ENCODE data around the gene CDON.
"Not testable (repeated sequence)": the region's sequence is repeated elsewhere in the genome, so short reads cannot be mapped to it uniquely, and the experiment has no call there.

CDON gene

DNA sequence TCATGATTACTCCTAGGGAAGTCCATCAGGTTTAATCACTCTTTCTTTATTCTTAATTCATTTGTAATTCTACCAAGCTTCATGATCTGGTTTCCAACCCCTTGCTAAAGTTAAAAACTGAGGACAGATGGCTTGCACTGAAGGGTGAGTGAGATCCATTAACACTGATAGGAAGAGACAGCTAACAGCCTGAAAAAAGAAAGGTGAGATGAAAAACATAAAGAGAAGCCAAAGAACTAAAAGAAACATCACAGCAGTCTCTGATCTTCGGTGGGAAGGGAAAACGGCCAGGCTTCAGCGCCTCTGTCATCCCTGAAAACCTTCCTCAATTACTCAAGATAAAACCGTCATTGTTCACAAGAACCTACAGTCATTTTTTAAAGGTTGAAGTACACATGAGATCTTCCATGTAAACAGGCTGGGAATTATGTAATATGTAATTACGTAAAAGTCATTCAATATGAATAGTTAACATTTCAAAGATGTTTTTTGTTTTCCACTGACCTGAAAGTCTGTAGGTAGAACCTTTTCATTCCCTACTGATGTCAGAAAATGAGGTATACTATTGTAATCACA, 75.5 kb downstream of the CDON start:
- no peak for DNase-seq

DNA sequence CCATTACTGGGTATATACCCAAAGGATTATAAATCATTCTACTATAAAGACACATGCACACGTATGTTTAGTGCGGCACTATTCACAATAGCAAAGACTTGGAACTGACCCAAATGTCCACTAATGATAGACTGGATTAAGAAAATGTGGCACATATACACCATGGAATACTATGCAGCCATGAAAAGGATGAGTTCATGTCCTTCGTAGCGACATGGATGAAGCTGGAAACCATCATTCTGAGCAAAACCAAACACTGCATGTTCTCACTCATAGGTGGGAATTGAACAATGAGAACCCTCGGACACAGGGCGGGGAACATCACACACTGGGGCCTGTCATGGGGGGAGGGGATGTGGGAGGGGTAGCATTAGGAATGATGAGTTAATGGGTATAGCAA, 76.7 kb downstream of the CDON start:
- not testable (repeated sequence) for DNase-seq

DNA sequence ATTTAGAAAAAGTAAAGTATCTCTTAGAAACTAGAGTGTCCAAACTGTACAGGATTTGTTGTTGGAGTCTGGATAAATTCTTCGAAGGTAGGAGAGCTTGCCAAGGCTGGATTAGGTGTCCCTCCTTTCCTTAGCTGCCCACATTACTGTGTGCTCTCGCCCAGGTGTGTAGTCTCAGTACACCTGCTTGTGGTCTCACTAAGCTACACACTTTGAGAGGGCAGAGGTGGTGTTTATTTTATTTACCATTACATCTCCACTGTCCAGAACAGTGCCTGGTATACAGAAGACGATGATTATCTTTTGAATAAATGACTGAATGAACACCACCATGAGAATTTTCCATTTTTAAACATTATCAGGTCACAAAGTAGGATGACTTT, 80.3 kb downstream of the CDON start:
- DNase-seq, result no peak

DNA sequence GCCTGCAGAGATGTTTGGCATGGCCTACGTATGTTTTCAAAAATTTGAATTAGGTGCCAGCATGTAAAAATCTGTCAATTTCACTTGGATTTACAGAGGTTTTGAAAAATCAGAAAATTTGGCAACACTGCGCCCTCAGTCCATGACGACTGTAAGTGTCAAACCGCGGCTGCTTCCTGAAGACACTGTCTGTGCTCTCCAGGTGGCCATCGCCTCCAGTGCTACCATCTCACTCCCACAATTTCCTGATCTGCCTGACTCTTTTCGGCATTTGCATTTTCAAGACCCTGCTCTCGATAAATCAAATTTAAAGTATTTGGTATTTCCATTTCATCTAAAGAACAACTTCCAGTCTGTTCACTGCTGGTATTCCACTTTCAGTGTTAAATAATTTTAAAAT, 82.2 kb downstream of the CDON start:
- DNase-seq, result no peak

DNA sequence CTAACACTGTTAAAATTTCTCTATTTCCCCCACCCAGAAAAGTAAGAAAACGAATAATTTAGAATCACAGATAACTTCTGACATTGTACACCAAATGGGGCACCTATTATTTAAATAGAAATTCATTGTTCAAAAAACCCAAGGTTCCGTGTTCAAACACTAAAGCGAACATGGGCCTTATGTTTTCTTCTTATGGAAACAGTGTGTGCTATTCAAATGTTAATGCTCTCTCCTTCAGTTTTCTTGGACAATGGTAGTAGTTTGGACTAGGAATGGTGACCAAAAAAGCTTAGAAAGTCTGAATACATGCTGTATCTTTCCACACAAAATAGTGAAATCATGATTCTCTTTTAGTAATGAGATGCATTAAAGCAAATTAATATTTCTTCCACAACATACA, 83.2 kb downstream of the CDON start:
- DNase-seq, result no peak

DNA sequence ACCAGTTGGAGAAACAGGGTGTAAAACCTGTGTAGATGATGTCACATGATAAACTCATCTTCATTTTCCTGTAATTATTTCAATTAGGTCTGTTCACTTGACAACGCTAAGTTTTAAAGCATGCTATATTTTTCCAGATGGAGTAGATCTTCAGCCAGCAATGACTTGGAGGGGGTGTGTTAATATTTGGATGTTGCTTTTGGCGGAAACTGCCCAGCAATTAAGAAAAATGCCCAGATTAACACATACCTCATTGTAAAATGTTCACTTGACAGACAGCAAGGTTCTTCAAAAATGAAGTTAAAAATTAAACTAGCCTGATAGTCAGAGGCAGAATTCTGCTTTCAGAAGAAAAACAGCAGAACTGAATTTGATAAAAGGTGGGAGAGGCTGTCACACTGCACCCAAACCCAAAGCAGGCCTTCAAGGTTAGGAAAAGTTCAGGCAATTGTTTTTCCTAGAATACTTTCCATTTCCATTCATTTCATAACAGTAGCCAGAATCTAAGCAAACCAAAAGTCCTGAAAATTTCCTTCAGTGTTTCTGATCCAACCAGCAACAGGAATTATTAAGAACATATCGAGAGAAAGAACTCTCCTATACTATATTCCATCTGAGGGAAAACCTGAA, 83.8 kb downstream of the CDON start:
- no peak for DNase-seq

DNA sequence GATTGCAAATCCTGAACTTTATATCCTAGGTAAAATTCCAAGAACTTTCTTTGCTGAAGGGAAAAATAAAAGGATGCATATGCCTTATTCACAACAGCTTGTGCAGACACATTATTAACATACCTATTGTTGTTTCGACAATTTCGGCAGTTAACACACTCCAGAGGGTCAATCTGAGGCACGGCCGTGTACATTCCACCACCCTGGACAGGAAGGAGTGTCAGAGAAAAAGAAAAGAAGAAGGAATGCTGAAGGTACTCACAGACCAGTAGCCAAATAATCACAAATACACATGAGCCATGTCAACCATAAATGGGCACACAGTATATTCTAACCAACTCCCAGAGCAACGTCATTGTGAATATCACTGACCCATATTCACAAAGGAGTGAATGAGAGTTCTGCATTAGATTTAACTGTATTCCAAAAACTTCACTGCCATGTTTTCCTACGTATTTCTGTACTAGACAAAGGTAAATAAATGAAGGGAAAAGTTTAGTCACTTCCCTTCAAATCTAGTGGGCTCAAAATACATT, 84.4 kb downstream of the CDON start:
- no peak for DNase-seq

DNA sequence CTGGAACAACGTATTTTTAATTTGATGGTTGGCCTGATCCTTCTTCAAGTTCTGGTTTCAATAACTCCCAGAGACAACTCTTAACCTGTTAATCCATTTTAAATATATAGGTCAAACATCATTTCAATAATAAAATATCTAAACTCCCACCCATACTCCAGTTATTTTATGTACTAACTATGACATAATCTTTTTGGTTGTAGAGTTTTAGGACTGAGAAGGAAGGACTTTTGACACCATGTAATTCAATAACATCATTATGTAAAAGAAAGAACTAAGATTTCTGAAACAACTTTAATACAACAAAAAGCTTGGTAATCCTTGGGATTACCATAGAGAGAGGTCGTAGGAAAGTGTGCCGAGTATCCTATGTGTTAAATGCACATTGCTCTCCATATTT, 85.3 kb downstream of the CDON start:
- no peak for DNase-seq

DNA sequence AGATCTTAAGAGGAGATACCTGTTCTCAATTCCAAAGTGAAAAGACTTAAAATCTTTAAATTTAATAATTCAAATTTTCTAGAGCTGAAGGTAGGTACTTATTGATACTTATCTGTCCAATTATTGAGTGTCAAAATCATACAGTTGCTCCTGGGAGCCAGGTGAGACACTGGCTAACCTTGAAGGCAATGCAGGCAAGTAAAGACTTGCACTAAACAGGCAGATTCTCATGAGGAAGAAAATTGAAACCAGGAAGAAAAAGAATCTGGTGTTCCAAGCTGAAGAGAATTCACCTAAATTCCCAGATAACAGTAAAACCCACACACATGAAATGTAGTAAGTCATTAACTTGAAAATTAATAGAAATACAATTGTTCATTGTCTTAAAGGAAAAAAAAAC, 86.5 kb downstream of the CDON start:
- no peak for DNase-seq

DNA sequence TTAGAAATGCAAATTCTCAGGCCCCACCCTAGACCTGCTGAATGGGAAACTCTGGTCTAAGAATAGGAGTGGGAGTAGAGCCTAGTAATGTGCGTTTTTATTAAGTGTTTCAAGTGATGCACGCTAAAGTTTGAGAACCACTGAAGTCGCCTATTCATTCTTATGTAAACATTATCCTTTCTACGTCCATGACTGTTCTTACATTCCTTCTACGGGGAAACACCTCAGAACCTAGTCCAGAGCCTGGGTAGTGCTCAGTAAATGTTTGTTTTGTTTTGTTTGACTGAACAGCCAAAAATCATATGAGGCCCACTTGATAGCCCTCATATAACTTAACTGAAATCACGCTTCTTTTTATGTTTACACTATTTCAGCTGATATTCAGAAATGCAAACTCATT, 87.0 kb downstream of the CDON start:
- DNase-seq, result no peak

DNA sequence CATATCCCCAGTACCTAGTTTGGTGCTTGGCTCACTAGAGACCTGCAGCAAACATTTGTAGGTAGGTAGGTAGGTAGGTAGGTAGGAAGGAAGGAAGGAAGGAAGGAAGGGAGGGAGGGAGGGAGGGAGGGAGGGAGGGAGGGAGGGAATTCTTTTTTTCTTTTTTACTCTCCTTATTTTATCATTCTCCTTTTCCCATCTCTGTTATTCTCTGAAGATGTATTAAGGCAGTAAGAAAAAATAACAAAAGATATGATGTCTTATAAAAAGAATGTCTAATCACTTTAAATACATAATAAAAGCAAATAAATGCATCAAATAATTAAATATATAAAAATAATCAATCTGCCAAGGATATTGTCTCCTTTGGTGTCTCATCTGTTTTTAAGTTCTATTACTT, 88.4 kb downstream of the CDON start:
- DNase-seq, result no peak

DNA sequence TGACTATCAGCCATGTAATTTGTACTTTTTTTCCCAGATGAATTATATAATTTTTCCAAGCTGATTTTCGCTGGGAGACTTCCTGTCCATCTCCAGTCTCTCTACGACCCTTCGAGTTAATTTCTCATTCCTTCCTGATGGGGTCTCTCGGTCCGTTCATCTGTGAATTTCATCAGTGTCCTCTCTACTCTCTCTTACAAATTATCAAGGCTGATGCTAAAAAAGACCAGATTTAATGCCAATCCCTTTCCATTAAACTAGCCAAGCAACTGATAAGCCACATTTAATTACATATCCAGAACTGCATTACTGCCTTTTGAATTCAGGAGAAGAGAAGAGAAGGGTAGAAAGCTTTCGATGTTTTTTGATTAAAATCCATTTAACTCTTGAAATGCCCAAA, 91.0 kb downstream of the CDON start:
- DNase-seq, result no peak

DNA sequence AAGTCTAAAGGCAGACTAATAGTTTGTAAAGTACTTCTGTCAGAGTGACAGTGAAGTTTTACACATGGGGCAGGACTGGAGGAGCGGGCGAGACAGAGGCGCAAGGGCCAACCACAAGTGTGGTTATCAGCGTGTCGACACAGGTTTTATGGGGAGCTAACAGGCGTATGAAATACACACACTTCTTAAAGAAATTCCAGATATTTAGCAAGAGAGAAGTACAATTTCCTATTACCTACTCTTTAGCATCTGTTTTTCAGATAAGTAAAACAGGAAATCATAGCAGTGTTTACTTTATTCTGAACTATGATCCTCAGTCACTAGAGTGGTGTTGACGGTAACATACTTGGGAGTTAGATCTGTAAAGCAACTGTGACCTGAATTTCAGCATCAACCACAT, 94.3 kb downstream of the CDON start:
- DNase-seq, result peak; percentile 15

DNA sequence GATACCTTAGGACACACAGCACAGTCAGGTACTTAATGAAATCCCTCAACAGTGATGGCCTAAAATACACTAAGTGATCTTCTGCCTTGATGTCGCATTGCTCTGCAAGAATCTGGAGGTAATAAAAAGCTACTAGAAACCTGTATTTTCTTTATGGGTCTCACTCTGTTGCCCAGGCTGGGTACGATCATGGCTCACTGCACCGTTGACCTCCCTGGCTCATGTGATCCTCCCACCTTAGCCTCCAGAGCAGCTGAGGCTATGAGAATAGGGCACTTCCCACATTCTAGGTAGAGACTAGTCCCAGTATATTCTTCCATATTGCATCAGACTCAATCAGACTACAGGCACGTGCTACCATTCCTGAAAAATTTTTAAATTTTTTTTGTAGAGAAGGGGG, 95.2 kb downstream of the CDON start:
- no peak for DNase-seq

DNA sequence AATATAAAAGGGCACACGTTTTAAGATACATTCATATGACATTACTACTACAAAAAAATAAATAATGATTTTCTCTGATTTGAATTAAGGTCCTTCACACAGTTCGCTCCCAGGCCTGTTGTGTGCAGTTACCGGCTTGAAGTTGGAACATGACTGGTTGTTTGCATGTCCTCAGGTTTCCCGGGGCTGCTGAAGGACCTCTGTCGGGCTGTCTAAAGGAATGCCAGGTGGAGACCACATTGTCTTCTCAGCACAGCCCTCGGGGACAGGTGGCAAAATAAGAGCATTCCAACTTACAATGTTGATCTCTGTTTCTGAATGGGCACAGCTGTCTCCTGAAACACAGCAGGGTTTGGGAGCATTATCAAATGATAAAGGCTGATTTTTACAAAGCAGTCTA, 101.9 kb downstream of the CDON start:
- no peak for DNase-seq

DNA sequence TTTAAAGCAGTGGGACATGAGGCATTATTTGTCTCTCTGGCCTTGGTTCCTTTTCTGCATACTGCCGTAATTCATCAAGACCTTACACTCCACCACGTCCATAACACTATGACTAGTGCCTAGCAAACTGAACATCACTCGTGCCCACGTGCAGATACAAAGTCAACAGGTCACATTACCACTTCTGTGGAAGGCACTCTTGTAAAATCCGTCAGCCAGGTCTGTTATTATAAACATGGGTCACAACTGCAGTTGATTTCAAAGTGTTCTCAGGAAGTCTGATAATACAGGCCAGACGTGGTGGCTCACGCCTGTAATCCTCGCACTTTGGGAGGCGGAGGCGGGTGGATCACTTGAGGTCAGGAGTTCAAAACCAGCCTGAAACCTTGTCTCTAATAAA, 102.7 kb downstream of the CDON start:
- DNase-seq, result no peak

DNA sequence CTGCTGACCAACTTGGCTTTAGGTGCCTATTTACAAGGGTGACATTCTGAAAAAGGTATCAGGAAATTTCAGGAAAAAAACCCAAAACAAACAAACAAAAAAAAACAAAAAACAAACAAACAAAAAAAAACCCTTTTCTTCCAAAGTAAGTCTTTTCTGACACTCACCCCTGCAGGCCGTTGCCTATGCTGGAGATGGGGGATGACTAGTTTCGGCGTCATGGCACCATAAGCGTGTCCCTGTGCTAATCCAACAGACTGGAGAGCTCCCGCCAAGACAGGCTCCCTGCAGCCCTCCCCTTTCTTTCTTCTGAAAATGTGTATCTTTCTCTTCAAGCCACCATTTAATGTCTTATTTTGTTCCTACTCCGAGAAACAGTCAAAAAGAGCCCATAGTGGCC, 103.2 kb downstream of the CDON start:
- no peak for DNase-seq

DNA sequence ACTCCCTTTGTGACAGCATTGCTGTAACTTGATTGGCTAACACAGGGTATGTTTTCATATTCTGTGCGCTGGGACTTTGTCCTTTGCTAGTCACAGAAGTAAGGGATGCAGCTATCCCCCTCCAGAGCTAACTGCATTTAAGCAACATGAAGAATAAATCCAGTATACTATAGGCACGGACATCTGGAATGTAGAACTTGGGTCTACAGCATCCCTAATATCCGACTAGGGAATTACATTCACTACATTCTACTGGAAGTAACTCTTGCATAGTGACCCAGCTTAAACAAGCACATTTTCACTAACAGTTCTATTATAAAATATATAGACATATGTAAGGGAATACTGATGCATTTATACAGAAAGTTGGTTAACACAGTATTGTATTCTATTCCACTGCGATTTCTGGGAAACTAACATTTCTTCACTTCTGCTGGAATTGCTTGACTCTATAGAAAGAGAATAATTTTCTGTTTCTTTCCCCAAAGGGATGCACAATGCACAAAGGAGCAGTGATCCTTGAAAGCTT, 103.7 kb downstream of the CDON start:
- DNase-seq, result no peak

DNA sequence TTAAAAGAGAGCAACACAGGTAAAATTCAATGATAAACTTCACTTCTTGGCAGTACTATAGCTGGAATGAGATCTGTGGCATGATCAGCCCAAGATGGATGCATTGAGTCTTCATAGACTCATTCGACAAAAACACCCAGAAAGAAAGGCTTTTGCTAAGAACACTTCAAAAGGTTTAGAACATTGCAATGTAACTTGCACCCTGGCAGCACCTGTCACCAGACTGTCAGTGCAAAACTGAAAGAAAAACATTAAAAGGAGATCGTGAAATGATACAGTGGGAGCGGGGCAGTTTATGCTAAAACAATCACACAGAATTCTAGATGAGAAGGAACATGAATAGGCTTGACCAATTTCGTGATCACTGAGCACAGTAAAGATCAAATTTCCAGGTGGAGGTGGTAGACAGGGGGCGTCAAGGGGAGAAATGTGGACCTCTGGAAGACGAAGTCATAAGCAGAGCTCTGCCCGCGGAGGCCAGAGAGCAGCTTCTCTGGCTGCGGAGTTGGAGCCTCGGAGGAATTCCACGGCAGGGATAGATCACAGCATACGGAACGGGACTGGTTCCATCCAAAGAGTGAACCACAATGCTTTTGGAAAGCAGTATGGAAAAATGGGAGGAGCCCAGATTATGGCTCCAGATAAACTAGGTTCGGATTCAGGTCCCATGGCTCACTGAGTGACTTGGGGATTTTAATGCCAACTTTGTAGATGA, 104.9 kb downstream of the CDON start:
- no peak for DNase-seq

DNA sequence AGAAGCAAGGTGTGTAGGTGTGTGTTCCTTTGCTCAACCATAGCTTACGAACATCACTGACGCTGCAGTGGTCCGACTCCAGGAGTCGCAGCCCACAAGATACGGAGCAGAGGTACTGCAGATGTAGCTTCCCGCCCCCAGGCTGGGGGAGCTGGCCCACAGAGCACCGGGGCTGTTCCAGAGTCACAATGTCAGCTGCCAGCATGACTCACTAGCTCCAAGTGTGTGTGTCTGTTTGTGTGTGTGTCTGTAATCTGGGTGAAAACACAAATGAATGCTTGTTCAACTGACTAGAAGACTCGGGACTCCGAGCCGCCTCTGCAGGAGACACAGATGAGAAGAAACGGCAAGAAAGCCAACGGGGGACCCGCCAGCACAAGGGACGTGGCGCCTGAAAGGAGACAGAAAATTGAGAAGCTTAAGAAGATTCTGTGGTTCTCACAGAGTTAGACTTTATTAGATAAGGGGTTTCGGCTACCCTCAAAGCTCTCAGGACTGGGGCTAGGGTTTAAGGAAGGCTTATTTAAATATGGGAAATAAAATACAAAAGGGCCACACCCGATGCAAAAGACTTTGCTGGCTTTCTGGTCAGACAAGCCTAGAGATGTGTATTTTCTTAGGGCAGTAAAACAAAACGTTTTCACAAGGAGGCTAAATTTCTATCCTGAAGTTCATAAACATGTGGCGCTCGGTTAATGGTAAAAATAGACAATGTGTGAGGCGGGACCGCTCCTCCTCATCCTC, 106.1 kb downstream of the CDON start:
- no peak for DNase-seq

DNA sequence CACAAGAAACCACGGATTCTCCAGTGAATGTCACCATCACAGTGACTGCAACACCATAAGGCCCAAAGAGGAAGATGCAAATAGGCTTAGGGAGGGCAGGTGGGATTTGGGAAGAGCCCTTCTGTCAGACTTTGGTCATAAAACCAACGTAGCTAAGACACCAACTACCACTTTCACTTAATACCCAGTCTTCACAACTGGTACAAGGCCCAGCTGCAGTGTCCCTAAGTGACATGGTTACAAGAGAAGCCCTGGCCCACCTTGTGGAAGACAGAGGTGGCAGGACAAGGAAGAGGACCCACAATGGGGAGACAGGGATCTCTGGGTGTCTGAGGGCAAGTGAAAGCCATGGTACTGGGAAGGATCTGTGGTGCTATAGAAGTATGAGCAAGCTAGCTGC, 106.8 kb downstream of the CDON start:
- DNase-seq, result no peak

DNA sequence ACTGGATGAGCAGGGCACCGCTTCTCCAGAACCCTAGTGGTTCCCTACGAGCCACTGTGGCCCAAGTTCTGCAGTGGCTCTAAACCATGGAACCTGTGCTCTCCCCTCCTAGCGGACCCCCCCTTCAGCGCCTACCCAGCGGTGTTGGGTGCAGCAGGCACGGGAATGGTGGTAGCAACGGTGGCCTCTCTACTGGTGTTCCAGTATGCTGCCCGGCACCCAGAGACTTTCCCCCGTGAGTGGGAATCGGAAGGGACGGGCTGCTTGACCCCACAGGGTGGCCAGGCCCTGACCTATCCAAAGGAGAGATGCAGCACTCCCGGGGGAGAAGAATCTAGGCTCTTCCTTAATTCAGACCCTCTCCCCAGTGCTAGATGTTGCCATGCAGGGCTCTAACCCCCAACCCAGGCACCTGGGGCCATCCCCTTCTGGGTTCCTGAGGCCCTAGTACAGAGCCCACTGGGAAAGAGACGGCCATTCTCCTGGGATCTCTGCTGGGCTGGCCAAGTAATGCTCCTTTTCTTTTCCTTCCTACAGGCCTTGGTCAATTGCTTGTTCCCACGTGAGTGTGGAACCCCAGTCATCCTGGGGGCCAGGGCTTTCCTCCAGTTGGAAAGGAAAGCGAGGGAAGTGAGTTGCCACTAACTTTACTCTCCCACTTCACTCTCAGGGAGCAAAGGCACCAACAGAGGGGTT, 107.6 kb downstream of the CDON start:
- DNase-seq, result no peak

All from SIG-M5 (cell line).